ENCODE data around the gene ABHD12B. TPM values are rescaled to one million over a fixed set of nuclear protein-coding genes. Genes with fewer than 3 reads are reported as not detected.

ABHD12B gene
- total and polyA plus RNA-seq, 2 donors from 2014 or later = 0.88 TPM; not detected in 1

- Histone ChIP-seq H3K27ac (ENCODE audit: low read depth in 2 of 2, low read length in 2 of 2) (no peak overlapping the region), H3K4me3 (ENCODE audit: low read length in 3 of 3) (no peak overlapping the region), H3K4me1 (ENCODE audit: control insufficient read depth in 2 of 3, insufficient read depth in 2 of 3, low read depth in 1 of 3, low read length in 3 of 3) (no peaks in the 10 kb centered on the region), H3K36me3 (ENCODE audit: control insufficient read depth in 2 of 3, insufficient read depth in 3 of 3, low read length in 3 of 3) (no peaks in the 10 kb centered on the region), H3K27me3 (ENCODE audit: control insufficient read depth, insufficient read depth, low read length) (peaks cover 4% of the 10 kb centered on the region), H3K9me3 (ENCODE audit: control insufficient read depth in 2 of 3, insufficient read depth in 1 of 3, low read length in 3 of 3) (no peaks in the 10 kb centered on the region), H3K9ac (ENCODE audit: low read length in 3 of 3) (no peak overlapping the region)
- FAIRE-seq = no peak
- no peak for TF ChIP-seq CTCF (IDR thresholded peaks at IDR 0.05; ENCODE audit: borderline replicate concordance, extremely low read depth, insufficient read depth)
- DNase-seq = no peak
- intact Hi-C loops (cut with DNase I) = no loop called here
Observed at GRCh38 chr14:50875359-50876070, 3.7 kb downstream of the ABHD12B start.

- H3K4me3 ChIP-seq (ENCODE audit: low read length in 3 of 3) = no peak overlapping the region
- H3K36me3 ChIP-seq (ENCODE audit: control insufficient read depth in 2 of 3, insufficient read depth in 3 of 3, low read length in 3 of 3) = no peaks in the 10 kb centered on the region
- no peaks in the 10 kb centered on the region for H3K9me3 ChIP-seq (ENCODE audit: control insufficient read depth in 2 of 3, insufficient read depth in 1 of 3, low read length in 3 of 3)
- intact Hi-C loops (cut with DNase I) = no loop called here
- FAIRE-seq = no peak
- no peaks in the 10 kb centered on the region for H3K4me1 ChIP-seq (ENCODE audit: control insufficient read depth in 2 of 3, insufficient read depth in 2 of 3, low read depth in 1 of 3, low read length in 3 of 3)
- no peak overlapping the region for H3K27ac ChIP-seq (ENCODE audit: low read depth in 2 of 2, low read length in 2 of 2)
- H3K27me3 ChIP-seq (ENCODE audit: control insufficient read depth, insufficient read depth, low read length) = no peaks in the 10 kb centered on the region
- no peak for DNase-seq
- TF ChIP-seq CTCF (IDR thresholded peaks at IDR 0.05; ENCODE audit: borderline replicate concordance, extremely low read depth, insufficient read depth) = no peak
- H3K9ac ChIP-seq (ENCODE audit: low read length in 3 of 3) = no peak overlapping the region
Observed at GRCh38 chr14:50882932-50883826, 11.3 kb downstream of the ABHD12B start.

GRCh38 chr14:50883827-50884197, 12.0 kb downstream of the ABHD12B start:
- TF ChIP-seq CTCF (IDR thresholded peaks at IDR 0.05; ENCODE audit: borderline replicate concordance, extremely low read depth, insufficient read depth) = no peak
- DNase-seq (no peak), FAIRE-seq (no peak)
- no peak overlapping the region for H3K4me3 ChIP-seq (ENCODE audit: low read length in 3 of 3)
- H3K36me3 ChIP-seq (ENCODE audit: control insufficient read depth in 2 of 3, insufficient read depth in 3 of 3, low read length in 3 of 3) = no peaks in the 10 kb centered on the region
- no peaks in the 10 kb centered on the region for H3K9me3 ChIP-seq (ENCODE audit: control insufficient read depth in 2 of 3, insufficient read depth in 1 of 3, low read length in 3 of 3)
- H3K4me1 ChIP-seq (ENCODE audit: control insufficient read depth in 2 of 3, insufficient read depth in 2 of 3, low read depth in 1 of 3, low read length in 3 of 3) = no peaks in the 10 kb centered on the region
- intact Hi-C loops (cut with DNase I) = no loop called here
- H3K27ac ChIP-seq (ENCODE audit: low read depth in 2 of 2, low read length in 2 of 2) = no peak overlapping the region
- no peak overlapping the region for H3K9ac ChIP-seq (ENCODE audit: low read length in 3 of 3)
- H3K27me3 ChIP-seq (ENCODE audit: control insufficient read depth, insufficient read depth, low read length) = no peaks in the 10 kb centered on the region
